SHP77 (cell line): ENCODE results near the gene SPEG.

Source experiments
- DNase-seq, 2 experiments: peaks; one replicate each; lab custom pipeline; 2025; lab: John Stamatoyannopoulos, UW

Gene SPEG

GRCh38 chr2:219531639-219532377, 97.2 kb downstream of the SPEG start:
- peak; percentile 34 to 35 for DNase-seq

- DNase-seq: no peak
Measured at GRCh38 chr2:219532378-219532649, 97.7 kb downstream of the SPEG start.

GRCh38 chr2:219533930-219534661, 99.5 kb downstream of the SPEG start:
- no peak for DNase-seq

GRCh38 chr2:219536425-219536824, 101.8 kb downstream of the SPEG start:
- DNase-seq: no peak

- no peak for DNase-seq
Measured at GRCh38 chr2:219536967-219537366, 102.3 kb downstream of the SPEG start.

GRCh38 chr2:219537657-219538488, 103.2 kb downstream of the SPEG start:
- no peak for DNase-seq

- DNase-seq: no peak
Measured at GRCh38 chr2:219538504-219538951, 103.9 kb downstream of the SPEG start.

GRCh38 chr2:219538956-219539788, 104.5 kb downstream of the SPEG start:
- no peak for DNase-seq

GRCh38 chr2:219539926-219540678, 105.5 kb downstream of the SPEG start:
- no peak for DNase-seq

GRCh38 chr2:219540784-219541504, 106.3 kb downstream of the SPEG start:
- DNase-seq: no peak

- peak; percentile 77 to 83 for DNase-seq
Measured at GRCh38 chr2:219541611-219542180, 107.1 kb downstream of the SPEG start.

GRCh38 chr2:219542931-219543595, 108.4 kb downstream of the SPEG start:
- peak; percentile 16 to 33 for DNase-seq

- DNase-seq: peak; percentile 98 to 99
Measured at GRCh38 chr2:219543596-219544358, 109.1 kb downstream of the SPEG start, which contains the start of the genes CHPF and TMEM198. CHPF (minus strand) TSS chr2:219543809; CDS start chr2:219543538, 271 bp downstream. TMEM198 (plus strand) TSS chr2:219544028; CDS start chr2:219544728, 700 bp downstream.

- no peak for DNase-seq
Measured at GRCh38 chr2:219544567-219544966, 109.9 kb downstream of the SPEG start.

GRCh38 chr2:219545295-219545942, 110.8 kb downstream of the SPEG start:
- no peak for DNase-seq

- no peak for DNase-seq
Measured at GRCh38 chr2:219545943-219546352, 111.3 kb downstream of the SPEG start.

GRCh38 chr2:219547621-219548020, 113.0 kb downstream of the SPEG start:
- no peak for DNase-seq
